GM06990 (cell line): Measurements from ENCODE around the gene APC2.

Experiments
- DNase-seq: peaks from one replicate; pipeline ENCODE4 v3.0.0-alpha.2; 2011; ENCODE audit not compliant: insufficient read length; ENCODE audit errors: extremely low read depth
- H3K27me3 ChIP-seq: replicated peaks from 2 replicates; pipeline ENCODE4 v1.6.0; 2011; ENCODE audit warnings: low read length; ENCODE audit not compliant: control insufficient read depth, insufficient read depth
- H3K36me3 ChIP-seq: 2 replicates; pipeline ENCODE4 v1.5.1; 2011; ENCODE audit warnings: low read length; ENCODE audit not compliant: control insufficient read depth, insufficient read depth
- H3K4me3 ChIP-seq: replicated peaks from 2 replicates; pipeline ENCODE4 v1.5.1; 2011; ENCODE audit warnings: low read depth, mild to moderate bottlenecking, control low read depth, low read length
- TF ChIP-seq, protein P1 (sequence below): IDR thresholded peaks from 2 replicates; pipeline ENCODE4 v1.5.1; 2011; ENCODE audit warnings: low read length, control low read depth, mild to moderate bottlenecking, inconsistent platforms; ENCODE audit not compliant: insufficient read depth, poor library complexity, severe bottlenecking

Gene APC2

DNA sequence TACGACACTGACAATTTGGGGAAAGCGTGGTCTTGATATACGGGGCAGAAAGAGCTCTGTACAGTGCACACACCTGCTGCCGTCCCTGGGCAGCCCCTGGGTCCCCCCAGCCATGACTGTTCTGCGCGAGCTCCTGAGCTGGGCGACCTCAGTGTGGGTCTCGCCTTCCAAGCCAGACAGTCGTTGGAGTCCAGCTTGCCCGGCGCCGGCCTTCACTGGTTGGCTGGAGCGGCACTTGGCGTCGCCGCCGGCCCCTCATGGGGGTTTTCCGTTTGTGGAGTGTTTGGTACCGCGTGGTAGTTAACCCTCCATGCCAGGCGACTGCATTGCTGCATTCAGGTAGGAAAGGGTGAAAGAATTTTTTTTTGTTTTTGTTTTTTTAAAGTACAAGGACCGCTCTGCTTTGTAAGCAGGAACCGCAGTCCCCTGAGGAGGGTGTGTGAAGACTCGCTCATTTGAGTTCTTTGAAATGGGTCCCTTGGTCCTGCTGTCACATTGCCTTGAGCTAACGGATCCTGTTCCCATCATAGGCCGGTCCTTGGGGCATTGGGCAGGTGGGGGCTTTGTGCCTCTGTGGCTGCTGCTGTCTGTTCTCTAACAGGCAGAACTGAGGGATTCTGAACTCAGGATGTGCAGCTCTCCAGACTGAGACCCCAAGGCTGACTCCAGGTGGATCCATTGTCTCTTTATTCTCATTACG lies 22.6 kb upstream of the APC2 start:
- TF ChIP-seq, protein P1, sequence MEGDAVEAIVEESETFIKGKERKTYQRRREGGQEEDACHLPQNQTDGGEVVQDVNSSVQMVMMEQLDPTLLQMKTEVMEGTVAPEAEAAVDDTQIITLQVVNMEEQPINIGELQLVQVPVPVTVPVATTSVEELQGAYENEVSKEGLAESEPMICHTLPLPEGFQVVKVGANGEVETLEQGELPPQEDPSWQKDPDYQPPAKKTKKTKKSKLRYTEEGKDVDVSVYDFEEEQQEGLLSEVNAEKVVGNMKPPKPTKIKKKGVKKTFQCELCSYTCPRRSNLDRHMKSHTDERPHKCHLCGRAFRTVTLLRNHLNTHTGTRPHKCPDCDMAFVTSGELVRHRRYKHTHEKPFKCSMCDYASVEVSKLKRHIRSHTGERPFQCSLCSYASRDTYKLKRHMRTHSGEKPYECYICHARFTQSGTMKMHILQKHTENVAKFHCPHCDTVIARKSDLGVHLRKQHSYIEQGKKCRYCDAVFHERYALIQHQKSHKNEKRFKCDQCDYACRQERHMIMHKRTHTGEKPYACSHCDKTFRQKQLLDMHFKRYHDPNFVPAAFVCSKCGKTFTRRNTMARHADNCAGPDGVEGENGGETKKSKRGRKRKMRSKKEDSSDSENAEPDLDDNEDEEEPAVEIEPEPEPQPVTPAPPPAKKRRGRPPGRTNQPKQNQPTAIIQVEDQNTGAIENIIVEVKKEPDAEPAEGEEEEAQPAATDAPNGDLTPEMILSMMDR, result no peak
- no peak overlapping the region for H3K4me3 ChIP-seq
- peaks cover 49% of the 10 kb centered on the region for H3K36me3 ChIP-seq
- H3K27me3 ChIP-seq, result no peaks in the 10 kb centered on the region
- DNase-seq, result no peak

GRCh38 chr19:1428738-1429391 lies 21.1 kb upstream of the APC2 start:
- Histone ChIP-seq H3K4me3 (no peak overlapping the region), H3K27me3 (no peaks in the 10 kb centered on the region), H3K36me3 (peaks cover 51% of the 10 kb centered on the region)
- DNase-seq, result no peak
- TF ChIP-seq, protein P1, result no peak

GRCh38 chr19:1429750-1430149 lies 20.2 kb upstream of the APC2 start:
- Histone ChIP-seq H3K27me3 (no peaks in the 10 kb centered on the region), H3K4me3 (no peak overlapping the region), H3K36me3 (peaks cover 56% of the 10 kb centered on the region)
- TF ChIP-seq, protein P1, result no peak
- DNase-seq, result no peak

GRCh38 chr19:1430246-1430645 lies 19.7 kb upstream of the APC2 start:
- H3K36me3 ChIP-seq, result peaks cover 53% of the 10 kb centered on the region
- no peaks in the 10 kb centered on the region for H3K27me3 ChIP-seq
- H3K4me3 ChIP-seq, result no peak overlapping the region
- no peak for DNase-seq
- TF ChIP-seq, protein P1, result no peak

DNA sequence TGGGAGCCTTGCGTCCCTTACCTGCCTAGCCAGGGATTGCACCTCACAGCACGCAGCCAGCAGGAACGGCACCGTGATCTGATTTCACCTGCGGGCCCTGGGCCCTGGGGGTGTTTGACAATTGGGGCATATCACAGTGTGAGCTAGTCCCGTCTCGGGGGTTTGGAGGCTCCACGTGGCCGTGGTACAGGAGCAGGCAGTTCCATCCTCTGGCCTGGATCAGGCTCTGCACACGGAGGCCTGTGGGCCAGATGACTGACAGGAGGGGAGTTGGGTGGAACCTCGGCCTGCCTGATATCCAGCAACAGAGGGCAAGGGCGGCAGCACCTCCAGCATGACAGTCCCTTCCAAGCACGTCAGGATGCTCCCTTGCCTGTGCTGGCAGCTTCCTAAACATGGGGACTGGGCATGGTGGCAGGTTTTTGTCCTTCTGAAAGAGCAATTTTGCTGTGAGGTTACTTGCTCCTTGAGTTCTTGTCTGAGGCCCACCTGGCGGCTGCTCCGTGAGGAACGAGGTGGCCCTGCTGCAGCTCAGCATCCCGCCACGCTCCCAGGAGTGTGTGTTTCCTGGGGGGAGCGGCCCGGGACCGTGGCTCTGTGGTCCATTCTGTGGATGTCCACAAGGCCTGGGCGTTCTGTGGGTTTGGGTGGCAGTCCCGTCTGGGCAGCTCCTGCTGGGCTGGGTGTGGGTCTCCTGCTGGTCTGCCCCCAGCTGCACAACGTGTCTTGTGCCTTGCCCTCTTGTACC lies 18.0 kb upstream of the APC2 start:
- peaks cover 45% of the 10 kb centered on the region for H3K36me3 ChIP-seq
- H3K27me3 ChIP-seq, result no peaks in the 10 kb centered on the region
- TF ChIP-seq, protein P1, result no peak
- H3K4me3 ChIP-seq, result no peak overlapping the region
- no peak for DNase-seq
